Osteoblast (primary cell): ENCODE data around the gene CEL. TPM values are rescaled to one million over a fixed set of nuclear protein-coding genes. Genes with fewer than 3 reads are reported as not detected.

ENCODE experiments used
- DNase-seq: peaks from one replicate; pipeline ENCODE4 v3.0.0; 2011; ENCODE audit warnings: low spot score, mixed read lengths; ENCODE audit not compliant: insufficient read length; ENCODE audit errors: missing footprints
- H2AFZ ChIP-seq: 2 replicates; pipeline ENCODE4 v1.6.0; 2011; ENCODE audit warnings: mild to moderate bottlenecking, low read length
- H3K27ac ChIP-seq: 2 replicates; pipeline ENCODE4 v1.5.1; 2011; ENCODE audit warnings: mild to moderate bottlenecking, low read depth, low read length, moderate library complexity
- H3K27me3 ChIP-seq: 2 replicates; pipeline ENCODE4 v1.6.0; 2012; ENCODE audit warnings: mild to moderate bottlenecking, control low read depth, inconsistent platforms, low read length, moderate library complexity; ENCODE audit not compliant: insufficient read depth
- H3K36me3 ChIP-seq: 2 replicates; pipeline ENCODE4 v1.5.1; 2011; ENCODE audit warnings: mild to moderate bottlenecking, low read length, control low read depth, moderate library complexity; ENCODE audit not compliant: insufficient read depth
- H3K4me1 ChIP-seq: 2 replicates; pipeline ENCODE4 v1.5.1; 2011; ENCODE audit warnings: mild to moderate bottlenecking, low read length, control low read depth, moderate library complexity; ENCODE audit not compliant: insufficient read depth
- H3K4me2 ChIP-seq: 2 replicates; pipeline ENCODE4 v1.6.0; 2011; ENCODE audit warnings: mild to moderate bottlenecking, low read length; ENCODE audit not compliant: insufficient read depth
- H3K4me3 ChIP-seq: fragments of 200-600 bp; sonication (generic); 3 replicates; pipeline ENCODE4 v1.5.1; 2012; ENCODE audit warnings: mild to moderate bottlenecking, low read length, inconsistent platforms; ENCODE audit not compliant: insufficient read depth
- H3K79me2 ChIP-seq: 2 replicates; pipeline ENCODE4 v1.6.0; 2012; ENCODE audit warnings: mild to moderate bottlenecking, low read length, control low read depth, inconsistent platforms; ENCODE audit not compliant: insufficient read depth
- H3K9me3 ChIP-seq: 2 replicates; pipeline ENCODE4 v1.5.1; 2011; ENCODE audit warnings: low read depth, low read length, control low read depth
- H4K20me1 ChIP-seq: 2 replicates; pipeline ENCODE4 v1.6.0; 2012; ENCODE audit warnings: mild to moderate bottlenecking, low read length, control low read depth; ENCODE audit not compliant: insufficient read depth
- total RNA-seq: library from RNA; depleted of rRNA; stranded (reverse); fragments of >200 nt; gene quantifications from 2 replicates; pipeline ENCODE4 v1.2.3, GENCODE V29; 2012
- TF ChIP-seq, protein P1 (sequence below): IDR thresholded peaks from 2 replicates; pipeline ENCODE4 v1.5.1; 2011; ENCODE audit warnings: mild to moderate bottlenecking, low read depth, low read length, moderate library complexity; ENCODE audit errors: extremely low read depth

The CEL gene
- total RNA-seq, 1 donor, result not detected

DNA sequence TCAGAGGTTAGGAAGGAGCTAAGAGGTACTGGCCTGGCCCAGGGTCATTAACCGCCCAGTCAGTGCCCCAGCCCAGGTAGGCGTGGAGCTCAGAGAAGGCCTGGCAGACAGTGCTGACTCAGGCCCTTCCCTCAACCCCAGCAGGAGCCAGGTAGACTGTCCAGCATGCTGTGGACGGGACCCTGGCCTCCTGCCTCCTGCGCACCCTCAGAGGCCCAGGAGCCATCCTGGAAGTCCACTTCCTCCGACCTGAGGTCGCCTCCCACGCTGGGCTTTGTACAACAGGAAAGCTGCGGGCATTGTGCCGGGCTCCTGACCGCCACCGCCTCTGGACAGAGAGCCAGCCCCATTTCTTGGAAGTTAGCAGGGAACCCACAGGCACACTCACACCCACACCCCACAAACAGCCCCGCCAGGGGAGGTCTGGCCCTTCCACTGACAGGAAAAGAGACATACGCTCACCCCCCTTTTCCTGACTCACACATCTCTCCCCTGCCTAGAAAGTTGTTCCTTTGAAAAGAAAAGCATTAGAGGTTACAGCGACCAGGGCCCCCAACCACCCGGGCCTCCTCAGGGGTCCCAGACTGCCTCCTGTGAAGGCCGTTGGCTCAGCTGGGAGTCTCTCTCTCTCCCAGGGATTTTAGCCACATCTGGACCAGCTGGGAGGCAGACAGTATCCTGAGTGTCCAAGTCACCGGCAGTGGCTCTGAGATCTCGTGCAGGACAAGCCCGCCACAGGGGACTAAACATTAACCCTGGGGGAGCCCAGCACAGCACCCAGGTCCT lies 51.6 kb downstream of the CEL start:
- Histone ChIP-seq H2AFZ (no peak overlapping the region), H3K4me3 (peak overlapping the region; percentile 13), H3K27ac (peak overlapping the region; percentile 3), H3K4me2 (peak overlapping the region; percentile 53), H3K79me2 (peaks cover 6% of the 10 kb centered on the region), H3K9me3 (no peaks in the 10 kb centered on the region), H3K4me1 (peaks cover 26% of the 10 kb centered on the region), H4K20me1 (peaks cover 65% of the 10 kb centered on the region), H3K27me3 (no peaks in the 10 kb centered on the region), H3K36me3 (peaks cover 6% of the 10 kb centered on the region)
- peak; percentile 94 for DNase-seq
- TF ChIP-seq, protein P1, sequence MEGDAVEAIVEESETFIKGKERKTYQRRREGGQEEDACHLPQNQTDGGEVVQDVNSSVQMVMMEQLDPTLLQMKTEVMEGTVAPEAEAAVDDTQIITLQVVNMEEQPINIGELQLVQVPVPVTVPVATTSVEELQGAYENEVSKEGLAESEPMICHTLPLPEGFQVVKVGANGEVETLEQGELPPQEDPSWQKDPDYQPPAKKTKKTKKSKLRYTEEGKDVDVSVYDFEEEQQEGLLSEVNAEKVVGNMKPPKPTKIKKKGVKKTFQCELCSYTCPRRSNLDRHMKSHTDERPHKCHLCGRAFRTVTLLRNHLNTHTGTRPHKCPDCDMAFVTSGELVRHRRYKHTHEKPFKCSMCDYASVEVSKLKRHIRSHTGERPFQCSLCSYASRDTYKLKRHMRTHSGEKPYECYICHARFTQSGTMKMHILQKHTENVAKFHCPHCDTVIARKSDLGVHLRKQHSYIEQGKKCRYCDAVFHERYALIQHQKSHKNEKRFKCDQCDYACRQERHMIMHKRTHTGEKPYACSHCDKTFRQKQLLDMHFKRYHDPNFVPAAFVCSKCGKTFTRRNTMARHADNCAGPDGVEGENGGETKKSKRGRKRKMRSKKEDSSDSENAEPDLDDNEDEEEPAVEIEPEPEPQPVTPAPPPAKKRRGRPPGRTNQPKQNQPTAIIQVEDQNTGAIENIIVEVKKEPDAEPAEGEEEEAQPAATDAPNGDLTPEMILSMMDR, result no peak

DNA sequence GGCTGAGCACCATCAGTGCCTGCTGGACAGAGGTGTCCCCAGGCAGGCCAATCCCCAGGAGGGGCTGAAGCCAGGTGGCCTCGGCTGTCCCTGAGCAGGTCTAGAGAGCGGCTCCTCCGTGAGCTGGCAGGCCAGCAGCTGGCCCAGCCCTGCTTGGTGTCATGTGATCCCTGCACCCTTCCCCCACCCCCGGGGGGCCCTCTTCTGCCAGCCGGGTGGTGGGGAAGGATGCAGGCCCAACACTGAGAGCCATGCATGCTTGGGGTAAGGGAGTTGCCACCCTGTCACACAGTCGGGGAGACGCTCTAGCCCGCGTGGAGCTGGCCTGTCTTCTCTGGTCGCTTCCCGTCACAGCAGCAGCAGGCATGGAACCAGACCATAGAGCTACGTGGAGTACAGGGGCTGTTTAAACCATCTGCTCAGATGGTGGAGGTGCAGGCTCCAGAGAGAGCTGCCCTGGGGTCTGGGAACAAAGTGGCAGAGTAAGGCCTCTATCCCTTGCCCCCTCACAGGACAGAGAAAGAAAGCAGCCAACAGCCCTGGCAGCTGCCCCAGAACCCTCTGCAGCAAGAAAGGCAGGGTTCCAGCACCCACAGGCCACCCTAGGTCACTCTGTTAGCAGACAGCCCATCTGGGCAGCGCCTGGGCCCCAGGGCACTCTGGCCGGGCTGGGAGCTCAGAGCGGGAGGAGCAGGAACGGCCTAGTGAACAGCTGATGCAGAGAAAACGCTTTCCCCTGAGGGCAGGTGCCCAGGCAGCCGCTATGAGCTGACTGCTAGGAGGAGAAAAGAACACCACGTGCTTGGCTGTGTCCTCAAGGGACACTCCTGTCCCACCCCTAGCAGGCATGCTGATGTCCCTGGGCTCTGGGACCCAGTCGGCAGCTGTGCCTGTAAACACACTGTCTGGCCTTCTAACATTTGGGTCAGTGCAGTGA lies 52.4 kb downstream of the CEL start:
- no peaks in the 10 kb centered on the region for H3K9me3 ChIP-seq
- DNase-seq, result peak; percentile 85
- H2AFZ ChIP-seq, result no peak overlapping the region
- TF ChIP-seq, protein P1, result no peak
- peaks cover 28% of the 10 kb centered on the region for H3K4me1 ChIP-seq
- peaks cover 3% of the 10 kb centered on the region for H3K36me3 ChIP-seq
- peak overlapping the region; percentile 53 for H3K4me2 ChIP-seq
- H3K4me3 ChIP-seq, result peak overlapping the region; percentile 13
- peaks cover 73% of the 10 kb centered on the region for H4K20me1 ChIP-seq
- peak overlapping the region; percentile 3 for H3K27ac ChIP-seq
- peaks cover 6% of the 10 kb centered on the region for H3K79me2 ChIP-seq
- H3K27me3 ChIP-seq, result no peaks in the 10 kb centered on the region

DNA sequence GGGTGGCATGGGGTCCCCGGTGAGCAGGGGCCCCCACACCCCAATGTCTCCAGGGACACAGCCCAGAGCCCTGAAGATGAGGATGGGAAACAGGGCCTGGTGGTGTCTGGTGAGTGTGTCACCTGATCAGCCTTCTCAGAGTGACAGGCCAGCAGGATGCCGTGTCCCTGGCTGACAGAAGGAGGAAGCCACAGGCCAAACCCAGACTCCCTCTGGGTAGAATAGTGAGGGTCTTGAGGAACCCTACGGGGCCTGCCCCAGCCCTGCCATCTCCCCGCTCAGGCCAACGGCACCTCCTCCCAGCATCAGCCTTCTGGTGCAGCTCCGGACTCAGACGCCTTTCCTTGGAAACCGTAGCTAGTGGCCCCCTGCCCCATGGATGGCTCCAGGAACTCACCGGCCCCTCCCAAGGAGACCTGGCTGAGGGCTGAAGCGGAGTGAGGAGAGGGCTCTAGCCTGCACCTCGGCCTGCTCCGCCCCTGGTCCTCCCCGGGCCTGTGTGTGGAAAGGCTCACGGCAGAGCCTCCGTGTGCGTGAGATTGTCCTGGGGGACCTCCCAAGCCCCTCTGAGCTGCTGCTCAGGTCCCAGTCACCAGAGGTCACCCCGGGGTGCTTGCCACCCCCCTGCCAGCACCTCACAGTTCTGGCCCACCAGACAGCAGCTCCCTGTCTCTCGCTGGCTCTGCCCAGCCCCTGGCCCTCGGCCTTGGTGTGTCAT lies 53.3 kb downstream of the CEL start:
- Histone ChIP-seq H3K4me2 (no peak overlapping the region), H4K20me1 (peaks cover 81% of the 10 kb centered on the region)

More for the DNA sequence above, 53.3 kb downstream of the CEL start:
- no peaks in the 10 kb centered on the region for H3K27me3 ChIP-seq
- H3K36me3 ChIP-seq, result peaks cover under 1% of the 10 kb centered on the region
- no peak overlapping the region for H3K4me3 ChIP-seq
- DNase-seq, result peak; percentile 79
- H3K27ac ChIP-seq, result peak overlapping the region; percentile 42
- H2AFZ ChIP-seq, result no peak overlapping the region
- H3K9me3 ChIP-seq, result no peaks in the 10 kb centered on the region
- TF ChIP-seq, protein P1, result no peak
- H3K4me1 ChIP-seq, result peaks cover 36% of the 10 kb centered on the region
- H3K79me2 ChIP-seq, result peaks cover 6% of the 10 kb centered on the region
